Panc1 (cell line): Measurements from ENCODE around the gene STAP2. TPM values are rescaled to one million over a fixed set of nuclear protein-coding genes. Genes with fewer than 3 reads are reported as not detected.

Experiments
- ATAC-seq: fragments of 200-7000 bp; cut with Tn5 transposase; 2 replicates; pipeline ENCODE4 v1.9.1; 2020; ENCODE audit warnings: mild to moderate bottlenecking, moderate library complexity
- BruUV-seq: library from RNA; stranded (reverse); fragments of 400-500 nt; replicated peaks from 2 replicates; lab custom pipeline; 2021; lab: Mats Ljungman, UMichigan
- CTCF ChIA-PET: fragments of 300-600 bp; sonication (Branson Sonifier 250); formaldehyde crosslinking; loops from one replicate; lab custom pipeline; 2022; ENCODE audit warnings: antibody characterized with exemption; lab: Charles Lee
- POLR2A ChIA-PET: fragments of 300-600 bp; sonication (Branson Sonifier 250); formaldehyde crosslinking; loops from one replicate; lab custom pipeline; 2022; ENCODE audit warnings: antibody characterized with exemption; lab: Charles Lee
- DNase-seq: peaks from one replicate; pipeline ENCODE4 v3.0.0-alpha.2; 2010; ENCODE audit warnings: low read depth, low spot score
- H3K27ac ChIP-seq: 2 replicates; pipeline ENCODE4 v1.5.1; 2011; ENCODE audit warnings: mild to moderate bottlenecking, low read length, inconsistent platforms
- H3K27me3 ChIP-seq: fragments of 200-500 bp; sonication (Bioruptor generic); 2 replicates; pipeline ENCODE4 v1.6.0; 2014; ENCODE audit warnings: low read length, inconsistent platforms; ENCODE audit not compliant: control insufficient read depth, insufficient read depth
- H3K36me3 ChIP-seq: fragments of 200-500 bp; sonication (Bioruptor generic); 2 replicates; pipeline ENCODE4 v1.5.1; 2014; ENCODE audit warnings: inconsistent platforms, mild to moderate bottlenecking, low read length, moderate library complexity; ENCODE audit not compliant: control insufficient read depth, insufficient read depth
- H3K4me1 ChIP-seq: 2 replicates; pipeline ENCODE4 v1.5.1; 2011; ENCODE audit warnings: inconsistent platforms, mild to moderate bottlenecking, low read length, moderate library complexity; ENCODE audit not compliant: control insufficient read depth, insufficient read depth
- H3K4me3 ChIP-seq, 2 experiments: 2 replicates each; pipeline ENCODE4 v1.5.1; 2011 to 2012; ENCODE audit warnings: low read depth in 2 of 2, low read length in 2 of 2, mild to moderate bottlenecking in 2 of 2, inconsistent platforms in 1 of 2, moderate library complexity in 1 of 2
- H3K9me3 ChIP-seq: fragments of 200-500 bp; sonication (Bioruptor generic); 2 replicates; pipeline ENCODE4 v1.5.1; 2014; ENCODE audit warnings: low read depth, mild to moderate bottlenecking, inconsistent platforms, low read length, moderate library complexity; ENCODE audit not compliant: control insufficient read depth, insufficient read depth
- POLR2AphosphoS5 ChIP-seq: IDR thresholded peaks from 2 replicates; pipeline ENCODE4 v1.6.1; 2012; ENCODE audit warnings: mild to moderate bottlenecking, low read depth, low read length, moderate library complexity
- SIN3A ChIP-seq: IDR thresholded peaks from 2 replicates; pipeline ENCODE4 v1.6.1; 2012; ENCODE audit warnings: low read depth, mild to moderate bottlenecking, low read length, moderate library complexity, borderline replicate concordance; ENCODE audit not compliant: insufficient read depth
- TCF7L2 ChIP-seq: IDR thresholded peaks from 2 replicates; pipeline ENCODE4 v1.6.1; 2011; ENCODE audit warnings: mild to moderate bottlenecking, low read depth, low read length, inconsistent platforms
- in situ Hi-C: cut with HindIII; loops from 2 replicates; pipeline ENCODE4 v1.10.0; 2016; ENCODE audit warnings: low sequenced_read_pairs, low pct_unique_long_range_greater_than_20kb
- intact Hi-C: fragments of 100-400 bp; cut with micrococcal nuclease; formaldehyde crosslinking; loops from one replicate; pipeline ENCODE4 v1.10.0; 2022; ENCODE audit not compliant: unreplicated experiment
- total RNA-seq: library from RNA; stranded (reverse); gene quantifications from one replicate; pipeline ENCODE4 v1.2.1, GENCODE V29; 2021; ENCODE audit not compliant: unreplicated experiment
- TF ChIP-seq, protein P1 (sequence below), 2 experiments: IDR thresholded peaks; 2 replicates each; pipeline ENCODE4 v1.6.1; 2011 to 2012; ENCODE audit warnings: low read depth in 2 of 2, control low read depth in 1 of 2, low read length in 1 of 2, mild to moderate bottlenecking in 1 of 2, moderate library complexity in 1 of 2; ENCODE audit not compliant: insufficient read depth in 1 of 2
- TF ChIP-seq, protein P2 (sequence below): fragments of 450-650 bp; IDR thresholded peaks from 2 replicates; pipeline ENCODE4 v1.5.1; 2017; ENCODE audit warnings: mild to moderate bottlenecking

The STAP2 gene
- total RNA-seq, 1 experiment from 2014 or later: 10.0 TPM

DNA sequence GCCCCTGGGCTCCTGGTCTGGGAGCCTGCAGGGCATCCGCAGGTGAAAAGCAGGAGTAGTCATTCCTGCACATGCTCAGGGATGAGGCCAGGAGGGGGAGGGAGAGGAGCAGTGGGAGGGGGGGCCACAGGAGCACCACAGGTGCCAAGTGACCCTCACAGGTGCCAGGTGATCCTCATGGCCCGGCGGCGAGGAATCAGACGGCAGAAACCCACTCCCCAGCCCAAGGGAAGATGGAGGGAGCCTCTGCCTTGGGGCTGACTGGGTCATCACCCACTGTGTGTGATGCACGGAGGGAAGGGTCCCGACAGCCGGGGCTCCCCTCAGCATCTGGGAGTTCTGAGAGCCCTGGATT, 34.4 kb upstream of the STAP2 start:
- POLR2A ChIA-PET: no interaction called here
- H3K4me1 ChIP-seq: peaks cover 89% of the 10 kb centered on the region

DNA sequence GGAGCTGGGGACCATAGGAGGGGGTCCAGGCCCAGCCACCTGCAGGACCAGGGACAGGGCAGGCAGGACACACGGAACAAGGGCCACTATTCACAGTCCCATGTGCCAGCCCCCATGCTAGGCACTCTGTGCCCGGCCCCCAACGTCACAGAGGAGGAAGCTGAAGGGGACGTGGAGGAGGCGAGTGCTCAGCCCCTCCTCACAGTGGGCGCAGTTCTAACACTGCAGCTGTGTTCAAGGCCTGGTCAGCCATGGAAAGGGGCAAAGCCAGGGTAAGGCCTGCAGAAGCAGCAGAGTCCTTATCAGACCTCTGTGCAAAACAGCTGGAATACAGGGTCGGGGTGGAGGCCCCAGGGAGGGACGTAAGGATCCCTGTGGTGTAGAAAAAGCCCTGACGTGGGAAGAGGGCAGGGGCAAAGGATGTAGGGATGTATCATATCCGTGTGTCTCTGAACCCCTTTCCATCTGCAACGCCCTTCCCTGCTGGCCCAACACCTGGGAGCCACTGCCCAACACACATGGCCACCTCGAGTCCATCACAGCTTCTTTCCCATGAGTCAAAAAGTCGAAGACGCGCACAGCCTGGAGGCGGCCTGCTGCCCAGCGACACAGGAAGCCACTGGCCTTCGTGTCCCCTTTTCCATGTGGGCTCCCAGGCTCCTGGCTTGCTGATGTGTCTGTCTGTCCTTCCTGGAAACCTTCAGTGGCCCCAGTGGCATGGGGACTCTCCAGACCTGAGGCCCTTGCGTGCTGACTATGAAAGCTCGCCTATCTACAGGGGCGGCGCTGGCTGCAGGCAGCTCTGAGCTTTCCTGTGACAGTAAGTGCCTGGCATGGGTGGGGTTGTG, 33.8 kb upstream of the STAP2 start:
- ATAC-seq: no peak
- H3K4me1 ChIP-seq: peaks cover 89% of the 10 kb centered on the region
- no peaks in the 10 kb centered on the region for H3K36me3 ChIP-seq
- ChIA-PET POLR2A (no interaction called here), CTCF (no interaction called here)
- TF ChIP-seq TCF7L2: no peak
- TF ChIP-seq SIN3A: no peak
- TF ChIP-seq, protein P1, sequence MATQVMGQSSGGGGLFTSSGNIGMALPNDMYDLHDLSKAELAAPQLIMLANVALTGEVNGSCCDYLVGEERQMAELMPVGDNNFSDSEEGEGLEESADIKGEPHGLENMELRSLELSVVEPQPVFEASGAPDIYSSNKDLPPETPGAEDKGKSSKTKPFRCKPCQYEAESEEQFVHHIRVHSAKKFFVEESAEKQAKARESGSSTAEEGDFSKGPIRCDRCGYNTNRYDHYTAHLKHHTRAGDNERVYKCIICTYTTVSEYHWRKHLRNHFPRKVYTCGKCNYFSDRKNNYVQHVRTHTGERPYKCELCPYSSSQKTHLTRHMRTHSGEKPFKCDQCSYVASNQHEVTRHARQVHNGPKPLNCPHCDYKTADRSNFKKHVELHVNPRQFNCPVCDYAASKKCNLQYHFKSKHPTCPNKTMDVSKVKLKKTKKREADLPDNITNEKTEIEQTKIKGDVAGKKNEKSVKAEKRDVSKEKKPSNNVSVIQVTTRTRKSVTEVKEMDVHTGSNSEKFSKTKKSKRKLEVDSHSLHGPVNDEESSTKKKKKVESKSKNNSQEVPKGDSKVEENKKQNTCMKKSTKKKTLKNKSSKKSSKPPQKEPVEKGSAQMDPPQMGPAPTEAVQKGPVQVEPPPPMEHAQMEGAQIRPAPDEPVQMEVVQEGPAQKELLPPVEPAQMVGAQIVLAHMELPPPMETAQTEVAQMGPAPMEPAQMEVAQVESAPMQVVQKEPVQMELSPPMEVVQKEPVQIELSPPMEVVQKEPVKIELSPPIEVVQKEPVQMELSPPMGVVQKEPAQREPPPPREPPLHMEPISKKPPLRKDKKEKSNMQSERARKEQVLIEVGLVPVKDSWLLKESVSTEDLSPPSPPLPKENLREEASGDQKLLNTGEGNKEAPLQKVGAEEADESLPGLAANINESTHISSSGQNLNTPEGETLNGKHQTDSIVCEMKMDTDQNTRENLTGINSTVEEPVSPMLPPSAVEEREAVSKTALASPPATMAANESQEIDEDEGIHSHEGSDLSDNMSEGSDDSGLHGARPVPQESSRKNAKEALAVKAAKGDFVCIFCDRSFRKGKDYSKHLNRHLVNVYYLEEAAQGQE (IDR thresholded peaks at IDR 0.05; ENCODE audit: insufficient read depth in 1 of 2, low read depth in 2 of 2, low read length in 1 of 2): no peak
- TF ChIP-seq, protein P2, sequence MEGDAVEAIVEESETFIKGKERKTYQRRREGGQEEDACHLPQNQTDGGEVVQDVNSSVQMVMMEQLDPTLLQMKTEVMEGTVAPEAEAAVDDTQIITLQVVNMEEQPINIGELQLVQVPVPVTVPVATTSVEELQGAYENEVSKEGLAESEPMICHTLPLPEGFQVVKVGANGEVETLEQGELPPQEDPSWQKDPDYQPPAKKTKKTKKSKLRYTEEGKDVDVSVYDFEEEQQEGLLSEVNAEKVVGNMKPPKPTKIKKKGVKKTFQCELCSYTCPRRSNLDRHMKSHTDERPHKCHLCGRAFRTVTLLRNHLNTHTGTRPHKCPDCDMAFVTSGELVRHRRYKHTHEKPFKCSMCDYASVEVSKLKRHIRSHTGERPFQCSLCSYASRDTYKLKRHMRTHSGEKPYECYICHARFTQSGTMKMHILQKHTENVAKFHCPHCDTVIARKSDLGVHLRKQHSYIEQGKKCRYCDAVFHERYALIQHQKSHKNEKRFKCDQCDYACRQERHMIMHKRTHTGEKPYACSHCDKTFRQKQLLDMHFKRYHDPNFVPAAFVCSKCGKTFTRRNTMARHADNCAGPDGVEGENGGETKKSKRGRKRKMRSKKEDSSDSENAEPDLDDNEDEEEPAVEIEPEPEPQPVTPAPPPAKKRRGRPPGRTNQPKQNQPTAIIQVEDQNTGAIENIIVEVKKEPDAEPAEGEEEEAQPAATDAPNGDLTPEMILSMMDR: no peak
- TF ChIP-seq POLR2AphosphoS5: no peak
- no peaks in the 10 kb centered on the region for H3K9me3 ChIP-seq
- in situ Hi-C loops (no loop called here), intact Hi-C loops (no loop called here)
- DNase-seq: no peak
- H3K27ac ChIP-seq: peak overlapping the region; percentile 92
- BruUV-seq: no TSS peak
- no peak overlapping the region for H3K4me3 ChIP-seq
- no peaks in the 10 kb centered on the region for H3K27me3 ChIP-seq

More for the DNA sequence above, 34.4 kb upstream of the STAP2 start:
- ATAC-seq: no peak
- CTCF ChIA-PET: no interaction called here
- no peak for DNase-seq
- Histone ChIP-seq H3K4me3 (no peak overlapping the region), H3K27me3 (no peaks in the 10 kb centered on the region), H3K27ac (peak overlapping the region; percentile 92), H3K9me3 (no peaks in the 10 kb centered on the region), H3K36me3 (no peaks in the 10 kb centered on the region)
- no peak for TF ChIP-seq POLR2AphosphoS5
- TF ChIP-seq, protein P2: no peak
- TF ChIP-seq, protein P1 (IDR thresholded peaks at IDR 0.05; ENCODE audit: insufficient read depth in 1 of 2, low read depth in 2 of 2, low read length in 1 of 2): no peak
- no peak for TF ChIP-seq SIN3A
- no peak for TF ChIP-seq TCF7L2
- intact Hi-C loops (no loop called here), in situ Hi-C loops (no loop called here)
- BruUV-seq: no TSS peak
